GM21576 (cell line): ENCODE data around the gene LAMTOR5.
"Not testable (repeated sequence)": the region's sequence is repeated elsewhere in the genome, so short reads cannot be mapped to it uniquely, and the experiment has no call there.

Experiments used
- ATAC-seq: cut with Tn5 transposase; IDR thresholded peaks from one replicate; pipeline ENCODE4 v1.9.1; 2021; ENCODE audit warnings: mild to moderate bottlenecking, moderate library complexity; ENCODE audit not compliant: unreplicated experiment

LAMTOR5 gene

GRCh38 chr1:110407260-110408210 lies at the start of gene LAMTOR5:
LAMTOR5 (minus strand) TSS chr1:110407694; CDS start chr1:110407620, 74 bp downstream.
- ATAC-seq: peak; percentile 85

GRCh38 chr1:110457206-110457605 lies 49.7 kb upstream of the LAMTOR5 start:
- no peak for ATAC-seq

DNA sequence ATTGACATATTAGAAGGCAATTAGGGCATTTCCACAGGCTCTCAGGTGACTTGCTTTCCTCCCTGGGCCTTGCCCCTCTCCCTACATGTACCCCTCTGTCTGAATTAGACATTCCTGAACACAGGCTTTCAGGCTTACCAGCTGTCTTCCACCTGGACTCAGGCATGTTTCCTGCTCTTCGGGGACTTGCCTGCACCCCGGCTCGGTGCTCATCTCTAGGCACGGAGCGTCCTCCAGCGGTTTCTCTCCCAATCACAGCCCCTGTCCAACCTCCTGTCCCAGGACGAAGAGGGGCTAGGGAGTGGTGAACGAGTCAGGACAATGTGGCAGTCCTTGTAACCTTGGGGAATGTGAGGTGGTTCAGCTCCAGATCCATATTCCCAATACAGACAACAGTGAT lies 47.7 kb upstream of the LAMTOR5 start:
- no peak for ATAC-seq

- no peak for ATAC-seq
Observed at GRCh38 chr1:110454328-110454727, 46.8 kb upstream of the LAMTOR5 start.

DNA sequence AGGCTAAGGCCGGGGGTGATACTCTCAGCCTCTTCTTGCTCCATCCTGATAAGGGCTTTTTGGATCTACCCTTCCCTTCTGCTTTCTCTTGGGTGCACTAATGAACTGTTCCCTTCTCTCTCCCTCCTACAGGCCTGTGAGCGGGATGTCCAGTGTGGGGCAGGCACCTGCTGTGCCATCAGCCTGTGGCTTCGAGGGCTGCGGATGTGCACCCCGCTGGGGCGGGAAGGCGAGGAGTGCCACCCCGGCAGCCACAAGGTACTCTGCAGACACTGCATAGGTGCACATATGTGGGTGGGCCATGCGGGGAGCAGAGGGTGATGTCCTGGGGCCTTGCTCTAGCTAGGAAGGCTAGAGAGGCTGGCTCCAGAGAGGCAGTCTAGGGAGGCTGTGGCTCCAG lies 46.3 kb upstream of the LAMTOR5 start:
- no peak for ATAC-seq

DNA sequence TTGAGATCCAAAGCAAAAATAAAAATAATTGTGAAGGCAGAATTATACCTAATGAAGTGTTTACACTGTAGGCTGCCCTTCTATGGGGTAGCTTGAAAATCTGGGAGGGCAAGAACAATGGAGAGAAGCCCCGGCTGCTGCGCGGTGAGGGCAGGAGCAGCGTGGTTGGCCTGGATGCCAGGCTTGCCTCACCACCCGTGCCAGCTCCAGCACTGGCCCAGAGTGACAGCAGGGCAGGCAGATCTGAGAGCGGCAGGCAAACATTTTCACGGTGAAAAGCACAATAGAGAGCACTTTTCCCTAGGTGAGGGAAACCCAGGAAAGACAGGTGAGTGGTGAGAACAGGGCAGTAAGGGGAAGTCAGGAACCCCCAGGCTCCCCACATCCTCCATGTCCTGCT lies 44.8 kb upstream of the LAMTOR5 start:
- ATAC-seq: no peak

DNA sequence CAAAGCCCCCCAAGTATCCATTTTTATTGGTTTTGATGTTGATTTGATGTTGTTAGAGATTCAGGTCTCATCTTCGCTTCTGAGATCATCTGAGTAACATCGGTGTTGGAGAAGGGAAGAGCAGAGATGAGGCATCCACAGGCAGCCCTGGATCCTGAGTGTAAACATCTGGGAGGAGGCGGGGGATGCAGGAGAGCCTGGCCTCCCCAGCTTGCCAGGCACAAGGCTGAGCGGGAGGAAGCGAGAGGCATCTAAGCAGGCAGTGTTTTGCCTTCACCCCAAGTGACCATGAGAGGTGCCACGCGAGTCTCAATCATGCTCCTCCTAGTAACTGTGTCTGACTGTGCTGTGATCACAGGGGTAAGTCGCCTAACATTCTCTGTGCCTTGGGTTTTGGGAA lies 43.4 kb upstream of the LAMTOR5 start, which contains the start of gene PROK1:
Gene PROK1, plus strand, starts transcription at position 221 of the 400 bp plus-strand sequence. Its CDS starts 68 bp downstream, at position 289.
- no peak for ATAC-seq

GRCh38 chr1:110449661-110450651 lies 42.5 kb upstream of the LAMTOR5 start:
- ATAC-seq: no peak

DNA sequence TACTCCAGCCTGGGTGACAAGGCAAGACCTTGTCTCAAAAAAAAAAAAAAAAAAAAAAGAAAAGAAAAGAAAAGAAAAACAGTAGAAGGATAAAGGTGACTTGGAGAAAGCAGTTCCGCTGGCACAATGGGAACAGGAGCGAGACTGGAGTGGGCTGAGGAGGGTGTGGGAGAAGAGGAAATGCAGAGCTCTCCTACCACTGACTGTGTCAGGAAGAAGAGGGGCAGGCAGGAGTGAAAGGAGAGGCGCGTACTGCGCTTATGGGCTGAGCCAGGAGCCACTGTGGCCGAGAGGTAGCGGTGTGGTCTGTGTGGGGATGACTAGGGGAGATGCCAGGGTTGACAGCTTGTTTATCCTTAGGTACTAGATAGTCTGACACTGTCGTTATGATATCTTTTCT lies 37.1 kb upstream of the LAMTOR5 start:
- no peak for ATAC-seq

- ATAC-seq: no peak
Observed at GRCh38 chr1:110443451-110443850, 36.0 kb upstream of the LAMTOR5 start.

- no peak for ATAC-seq
Observed at GRCh38 chr1:110441888-110442287, 34.4 kb upstream of the LAMTOR5 start.

DNA sequence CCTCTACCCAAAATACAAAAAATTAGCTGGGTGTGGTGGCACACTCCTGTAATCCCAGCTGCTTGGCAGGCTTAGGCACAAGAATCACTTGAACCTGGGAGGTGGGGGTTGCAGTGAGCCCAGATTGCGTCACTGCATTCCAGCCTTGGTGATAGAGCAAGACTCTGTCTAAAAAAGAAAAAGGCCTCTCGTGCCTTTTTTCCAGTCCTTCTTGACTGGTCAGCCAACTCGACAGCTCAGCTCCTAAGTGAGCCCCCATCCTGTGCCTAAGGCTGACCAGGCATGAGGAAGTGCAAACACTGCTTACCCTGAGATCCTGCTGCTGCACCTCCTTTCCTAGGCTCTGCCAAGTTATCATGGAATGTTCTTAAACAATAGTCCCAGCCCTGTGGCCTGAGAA lies 33.4 kb upstream of the LAMTOR5 start:
- ATAC-seq: no peak

DNA sequence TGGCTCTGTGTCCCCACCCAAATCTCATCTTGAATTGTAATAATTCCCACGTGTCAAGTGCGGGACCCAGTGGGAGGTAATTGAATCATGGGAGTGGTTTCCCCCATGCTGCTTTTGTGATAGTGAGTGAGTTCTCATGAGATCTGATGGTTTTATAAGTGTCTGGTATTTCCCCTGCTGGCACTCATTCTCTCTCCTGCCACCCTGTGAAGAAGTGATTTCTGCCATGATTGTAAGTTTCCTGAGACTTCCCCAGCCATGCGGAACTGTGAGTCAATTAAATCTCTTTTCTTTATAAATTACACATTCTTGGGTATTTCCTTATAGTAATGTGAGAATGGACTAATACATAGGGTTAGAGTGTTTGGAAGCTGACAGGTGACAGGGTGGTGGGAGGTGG lies 32.4 kb upstream of the LAMTOR5 start:
- not testable (repeated sequence) for ATAC-seq

- ATAC-seq: no peak
Observed at GRCh38 chr1:110438893-110439292, 31.4 kb upstream of the LAMTOR5 start.

GRCh38 chr1:110437645-110438299 lies 30.3 kb upstream of the LAMTOR5 start:
- ATAC-seq: not testable (repeated sequence)

DNA sequence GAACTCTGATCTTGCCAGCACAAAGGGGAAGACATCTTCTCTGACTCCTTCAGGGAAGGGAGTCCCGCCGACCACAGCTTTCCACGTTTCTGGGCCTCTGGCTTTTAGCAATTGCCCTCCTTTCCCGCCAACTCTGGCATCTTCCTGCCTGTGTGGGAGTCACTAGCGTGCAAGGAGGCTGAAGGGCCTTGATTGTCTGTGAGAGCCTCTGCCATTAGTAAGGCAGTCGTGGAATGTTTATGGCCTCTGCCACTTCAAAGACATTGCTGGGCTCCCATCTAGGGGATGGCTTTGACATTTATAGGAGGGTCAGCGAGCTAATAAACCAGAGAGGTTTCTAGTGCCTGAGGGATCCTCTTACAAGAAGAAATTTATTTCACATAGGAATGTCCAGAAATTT lies 29.1 kb upstream of the LAMTOR5 start:
- no peak for ATAC-seq

DNA sequence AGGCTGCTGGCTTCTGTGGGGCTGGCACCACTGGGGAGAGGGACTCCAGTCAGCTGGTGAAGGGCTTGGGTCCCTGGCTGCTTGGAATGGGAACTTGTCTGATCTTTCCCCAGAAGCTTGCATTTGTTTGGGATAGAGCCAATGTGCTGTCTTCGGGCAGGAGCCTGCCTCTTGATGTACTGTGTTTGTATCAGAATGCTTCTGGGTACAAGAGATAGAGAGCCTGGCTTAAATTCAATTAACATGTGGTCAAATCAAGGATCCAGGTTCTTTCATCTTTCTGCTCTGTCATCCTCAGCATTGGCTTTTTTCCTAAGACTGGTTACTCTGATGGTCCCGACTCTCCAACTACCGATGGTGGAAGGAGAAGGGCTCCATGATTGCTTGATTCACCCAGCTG lies 27.5 kb upstream of the LAMTOR5 start:
- no peak for ATAC-seq

DNA sequence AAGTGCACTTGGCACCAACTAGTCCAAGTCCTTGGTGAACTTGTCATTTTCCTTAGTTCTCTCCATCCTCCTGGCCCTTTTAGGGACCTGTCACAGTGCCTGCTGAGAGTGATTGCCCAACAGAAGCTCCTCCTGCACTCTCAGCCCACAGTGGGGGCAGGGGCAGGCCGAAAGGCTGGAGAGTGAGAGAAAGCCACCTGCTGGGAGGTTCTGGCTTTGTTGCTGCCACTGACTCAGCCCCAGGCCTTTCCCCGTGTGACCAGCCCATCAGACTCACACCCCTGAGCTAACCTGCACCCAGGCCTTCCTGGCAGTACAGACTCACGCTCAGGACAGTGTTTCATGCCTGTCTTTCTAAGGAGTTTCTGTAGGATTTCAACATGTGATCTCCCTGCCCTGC lies 26.3 kb upstream of the LAMTOR5 start:
- ATAC-seq: no peak

DNA sequence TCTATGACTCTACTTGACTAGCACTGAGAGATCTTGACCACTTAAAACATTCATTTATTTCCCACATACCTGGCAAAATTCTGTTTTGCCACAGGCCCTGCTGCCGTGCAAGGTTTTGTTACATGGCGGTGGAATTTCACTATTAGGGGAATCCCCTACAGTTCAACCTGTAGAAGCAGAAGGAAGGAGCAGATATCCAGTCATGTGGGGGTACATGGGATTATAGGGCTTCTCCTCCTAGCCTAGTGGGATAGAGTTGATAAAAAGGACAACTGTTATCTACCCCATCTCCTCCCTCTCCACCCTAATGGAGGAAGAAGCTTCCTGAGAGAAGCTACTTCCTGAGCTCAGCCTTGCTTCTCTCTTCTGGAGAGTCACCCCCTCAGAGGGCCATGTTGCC lies 25.7 kb upstream of the LAMTOR5 start:
- no peak for ATAC-seq

GRCh38 chr1:110430901-110431300 lies 23.4 kb upstream of the LAMTOR5 start:
- no peak for ATAC-seq

DNA sequence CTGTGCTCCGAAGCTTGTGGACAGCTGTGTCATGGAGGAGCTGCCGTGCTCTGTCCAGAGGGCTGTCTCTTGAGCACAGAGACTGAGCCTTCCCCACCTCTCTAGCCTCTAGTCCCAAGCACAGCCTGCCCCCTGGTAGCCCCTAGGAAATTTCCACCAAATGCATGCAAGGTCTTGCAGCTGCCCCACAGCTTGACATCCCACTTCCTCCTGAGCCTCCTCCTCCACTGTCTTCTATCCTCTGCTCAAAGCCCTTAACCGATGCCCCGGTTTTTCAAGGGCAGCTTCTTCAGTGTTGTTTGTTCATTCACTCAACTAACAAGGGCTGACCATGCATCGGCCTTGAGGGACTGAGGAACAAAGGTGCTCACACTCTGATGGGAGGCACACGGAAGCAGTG lies 22.9 kb upstream of the LAMTOR5 start:
- no peak for ATAC-seq
